HG03469 (cell line): ENCODE measurements around the gene MRPL17.
A peak's percentile ranks its signal among the peaks of the same experiment; 100 is the strongest.
"Not testable (repeated sequence)": the region's sequence is repeated elsewhere in the genome, so short reads cannot be mapped to it uniquely, and the experiment has no call there.

Experiments used
- ATAC-seq: cut with Tn5 transposase; IDR thresholded peaks from one replicate; pipeline ENCODE4 v1.9.1; 2021; ENCODE audit warnings: mild to moderate bottlenecking, moderate library complexity, moderate number of reproducible peaks; ENCODE audit not compliant: unreplicated experiment

The MRPL17 gene

GRCh38 chr11:6682936-6683861, at the start of gene MRPL17:
TSS of gene MRPL17 (minus strand) at chr11:6683340. CDS start at chr11:6683296, 44 bp downstream.
- ATAC-seq = peak; percentile 86

- ATAC-seq = no peak
Measured at GRCh38 chr11:6727971-6728760, 45.0 kb upstream of the MRPL17 start.

- no peak for ATAC-seq
Measured at GRCh38 chr11:6725386-6725896, 42.3 kb upstream of the MRPL17 start.

- no peak for ATAC-seq
Measured at GRCh38 chr11:6724013-6724412, 40.9 kb upstream of the MRPL17 start.

- ATAC-seq = no peak
Measured at GRCh38 chr11:6721343-6721742, 38.2 kb upstream of the MRPL17 start.

- ATAC-seq = no peak
Measured at GRCh38 chr11:6719576-6719975, 36.4 kb upstream of the MRPL17 start.

GRCh38 chr11:6717426-6717825, 34.3 kb upstream of the MRPL17 start:
- no peak for ATAC-seq

- not testable (repeated sequence) for ATAC-seq
Measured at GRCh38 chr11:6711552-6711951, 28.4 kb upstream of the MRPL17 start.

GRCh38 chr11:6708876-6709275, 25.7 kb upstream of the MRPL17 start:
- no peak for ATAC-seq

- ATAC-seq = no peak
Measured at GRCh38 chr11:6705905-6706535, 22.9 kb upstream of the MRPL17 start.

GRCh38 chr11:6703247-6704063, 20.3 kb upstream of the MRPL17 start:
- no peak for ATAC-seq

- ATAC-seq = not testable (repeated sequence)
Measured at GRCh38 chr11:6701955-6702354, 18.8 kb upstream of the MRPL17 start.

- ATAC-seq = no peak
Measured at GRCh38 chr11:6695377-6695776, 12.2 kb upstream of the MRPL17 start.

GRCh38 chr11:6694229-6694535, 11.0 kb upstream of the MRPL17 start:
- no peak for ATAC-seq

- ATAC-seq = no peak
Measured at GRCh38 chr11:6693342-6694228, 10.4 kb upstream of the MRPL17 start.

- ATAC-seq = no peak
Measured at GRCh38 chr11:6692128-6692527, 9.0 kb upstream of the MRPL17 start.

- not testable (repeated sequence) for ATAC-seq
Measured at GRCh38 chr11:6690431-6691132, 7.4 kb upstream of the MRPL17 start.

GRCh38 chr11:6687876-6688275, 4.7 kb upstream of the MRPL17 start:
- ATAC-seq = no peak

GRCh38 chr11:6686006-6686405, 2.9 kb upstream of the MRPL17 start:
- no peak for ATAC-seq
